Large intestine (tissue), 12 donors: ENCODE data around the gene ZNF92. TPM values are rescaled to one million over a fixed set of nuclear protein-coding genes. Genes with fewer than 3 reads are reported as not detected.
"Not testable (repeated sequence)": the region's sequence is repeated elsewhere in the genome, so short reads cannot be mapped to it uniquely, and the experiment has no call there.

Source experiments
- DNase-seq, 2 donors: peaks; one replicate each; pipeline versions ENCODE4 v3.0.0 to v3.0.0-alpha.2; 2013
- H3K27ac ChIP-seq: one replicate; pipeline ENCODE4 v1.5.1; 2013; ENCODE audit warnings: low read length
- H3K27me3 ChIP-seq: 2 replicates; pipeline ENCODE4 v1.6.1; 2013; ENCODE audit warnings: low read length; ENCODE audit not compliant: control insufficient read depth, insufficient read depth
- H3K36me3 ChIP-seq: 2 replicates; pipeline ENCODE4 v1.6.1; 2013; ENCODE audit warnings: low read length; ENCODE audit not compliant: control insufficient read depth, insufficient read depth
- H3K4me1 ChIP-seq: one replicate; pipeline ENCODE4 v1.6.1; 2013; ENCODE audit warnings: low read length; ENCODE audit not compliant: control insufficient read depth, insufficient read depth
- H3K4me3 ChIP-seq: one replicate; pipeline ENCODE4 v1.5.1; 2013; ENCODE audit warnings: low read length
- H3K9me3 ChIP-seq: one replicate; pipeline ENCODE4 v1.6.1; 2013; ENCODE audit warnings: mild to moderate bottlenecking, low read depth, low read length, moderate library complexity; ENCODE audit not compliant: control insufficient read depth
- WGBS: methylation state at CpG from one replicate; pipeline ENCODE4 v1.1.5; 2013; ENCODE audit warnings: low lambda C conversion rate; ENCODE audit not compliant: insufficient coverage; 5-methylcytosine and 5-hydroxymethylcytosine counted together
- long read RNA-seq, 11 donors: transcript quantifications; one replicate each; lab custom pipeline, GENCODE V29; 2026
- polyA plus RNA-seq: library from polyadenylated mRNA; unstranded; fragments of 120-200 nt; gene quantifications from one replicate; pipeline ENCODE4 v1.2.1, GENCODE V29; 2013

The ZNF92 gene
- polyA plus RNA-seq, result 12.4 TPM
- long read RNA-seq, donor 1, result 0 reads
- long read RNA-seq, donor 2, partial matches to known transcripts, result 0 of 6 reads
- long read RNA-seq, donor 2, other reads (novel, unspliced or antisense), result 0 of 6 reads
- long read RNA-seq, donor 3, transcript ZNF92-201 (4 exons, 3,210 nt), result major isoform, 10 of 15 reads
- long read RNA-seq, donor 3, partial matches to known transcripts, result 0 of 15 reads
- long read RNA-seq, donor 3, other reads (novel, unspliced or antisense), result 0 of 15 reads
- long read RNA-seq, donor 4, result 0 reads
- long read RNA-seq, donor 5, transcript ZNF92-201 (4 exons, 3,210 nt), result major isoform, 7 of 9 reads
- long read RNA-seq, donor 5, partial matches to known transcripts, result 0 of 9 reads
- long read RNA-seq, donor 5, other reads (novel, unspliced or antisense), result 0 of 9 reads
- long read RNA-seq, donor 6, transcript ZNF92-201 (4 exons, 3,210 nt), result major isoform, 7 of 11 reads
- long read RNA-seq, donor 6, partial matches to known transcripts, result 0 of 11 reads
- long read RNA-seq, donor 6, other reads (novel, unspliced or antisense), result 0 of 11 reads
- long read RNA-seq, donor 7, partial matches to known transcripts, result 0 of 2 reads
- long read RNA-seq, donor 7, other reads (novel, unspliced or antisense), result 0 of 2 reads
- long read RNA-seq, donor 8, transcript ZNF92-201 (4 exons, 3,210 nt), result major isoform, 5 of 8 reads
- long read RNA-seq, donor 8, partial matches to known transcripts, result 0 of 8 reads
- long read RNA-seq, donor 8, other reads (novel, unspliced or antisense), result 0 of 8 reads
- long read RNA-seq, donor 9, transcript ZNF92-201 (4 exons, 3,210 nt), result major isoform, 6 of 8 reads
- long read RNA-seq, donor 9, partial matches to known transcripts, result 0 of 8 reads
- long read RNA-seq, donor 9, other reads (novel, unspliced or antisense), result 0 of 8 reads
- long read RNA-seq, donor 10, partial matches to known transcripts, result 0 of 5 reads
- long read RNA-seq, donor 10, other reads (novel, unspliced or antisense), result 0 of 5 reads
- long read RNA-seq, donor 11, partial matches to known transcripts, result 0 of 6 reads
- long read RNA-seq, donor 11, other reads (novel, unspliced or antisense), result 0 of 6 reads

GRCh38 chr7:65373608-65374351 lies at the start of gene ZNF92:
TSS of gene ZNF92 (plus strand) at chr7:65373855. CDS start at chr7:65373998, 143 bp downstream.
- no peaks in the 10 kb centered on the region for H3K36me3 ChIP-seq
- peak within 1 kb of the TSS; percentile 88 for H3K27ac ChIP-seq
- WGBS, result no CpG with 5 or more reads among the region's 44 CpGs
- H3K27me3 ChIP-seq, result no peaks in the 10 kb centered on the region
- H3K4me3 ChIP-seq, result peak within 1 kb of the TSS; percentile 94
- H3K9me3 ChIP-seq, result no peaks in the 10 kb centered on the region
- peak; percentile 95 to 96 for DNase-seq
- peaks cover 5% of the 10 kb centered on the region for H3K4me1 ChIP-seq

- no peak overlapping the region for H3K4me3 ChIP-seq
- 100% methylated on average over 1 of the region's 5 CpGs for WGBS
- H3K36me3 ChIP-seq, result no peaks in the 10 kb centered on the region
- H3K9me3 ChIP-seq, result no peaks in the 10 kb centered on the region
- H3K27me3 ChIP-seq, result no peaks in the 10 kb centered on the region
- no peak for DNase-seq
- H3K4me1 ChIP-seq, result no peaks in the 10 kb centered on the region
- no peak overlapping the region for H3K27ac ChIP-seq
Measured at GRCh38 chr7:65325793-65326432, 47.7 kb upstream of the ZNF92 start.

GRCh38 chr7:65338346-65338745 lies 35.3 kb upstream of the ZNF92 start:
- Histone ChIP-seq H3K36me3 (no peaks in the 10 kb centered on the region), H3K27ac (no peak overlapping the region), H3K4me1 (peaks cover 5% of the 10 kb centered on the region), H3K9me3 (no peaks in the 10 kb centered on the region), H3K27me3 (no peaks in the 10 kb centered on the region), H3K4me3 (no peak overlapping the region)
- no peak for DNase-seq
- no CpG with 5 or more reads among the region's 2 CpGs for WGBS

- Histone ChIP-seq H3K9me3 (no peaks in the 10 kb centered on the region), H3K36me3 (no peaks in the 10 kb centered on the region), H3K27ac (no peak overlapping the region), H3K4me3 (no peak overlapping the region), H3K4me1 (peaks cover 5% of the 10 kb centered on the region), H3K27me3 (no peaks in the 10 kb centered on the region)
- no CpG with 5 or more reads among the region's 3 CpGs for WGBS
- no peak for DNase-seq
Measured at GRCh38 chr7:65339257-65339656, 34.4 kb upstream of the ZNF92 start.

- peaks cover 5% of the 10 kb centered on the region for H3K4me1 ChIP-seq
- H3K4me3 ChIP-seq, result no peak overlapping the region
- DNase-seq, result peak; percentile 35 to 64
- H3K27me3 ChIP-seq, result no peaks in the 10 kb centered on the region
- H3K9me3 ChIP-seq, result no peaks in the 10 kb centered on the region
- peak overlapping the region; percentile 16 for H3K27ac ChIP-seq
- no peaks in the 10 kb centered on the region for H3K36me3 ChIP-seq
- WGBS, result 41% methylated on average over 2 of the region's 4 CpGs
Measured at GRCh38 chr7:65342723-65343629, 30.7 kb upstream of the ZNF92 start.

GRCh38 chr7:65344541-65344940 lies 29.1 kb upstream of the ZNF92 start:
- H3K36me3 ChIP-seq, DNase-seq, H3K9me3 ChIP-seq, H3K27me3 ChIP-seq, H3K4me3 ChIP-seq, H3K27ac ChIP-seq, H3K4me1 ChIP-seq: not testable (repeated sequence)
- no CpG with 5 or more reads among the region's 4 CpGs for WGBS

- H3K36me3 ChIP-seq, result no peaks in the 10 kb centered on the region
- no peak overlapping the region for H3K4me3 ChIP-seq
- no peak overlapping the region for H3K27ac ChIP-seq
- no peaks in the 10 kb centered on the region for H3K4me1 ChIP-seq
- H3K27me3 ChIP-seq, result no peaks in the 10 kb centered on the region
- H3K9me3 ChIP-seq, result no peaks in the 10 kb centered on the region
- whole genome bisulfite sequencing, result no CpG with 5 or more reads among the region's 4 CpGs
- no peak for DNase-seq
Measured at GRCh38 chr7:65354263-65354662, 19.4 kb upstream of the ZNF92 start.

GRCh38 chr7:65369843-65370242 lies 3.8 kb upstream of the ZNF92 start:
- no peak overlapping the region for H3K27ac ChIP-seq
- H3K4me1 ChIP-seq, result peaks cover 5% of the 10 kb centered on the region
- DNase-seq, result no peak
- no peaks in the 10 kb centered on the region for H3K36me3 ChIP-seq
- 100% methylated on average over 1 of the region's 3 CpGs for WGBS
- no peaks in the 10 kb centered on the region for H3K27me3 ChIP-seq
- no peak overlapping the region for H3K4me3 ChIP-seq
- no peaks in the 10 kb centered on the region for H3K9me3 ChIP-seq

- Histone ChIP-seq H3K27me3 (no peaks in the 10 kb centered on the region), H3K4me3 (no peak overlapping the region), H3K9me3 (no peaks in the 10 kb centered on the region), H3K4me1 (peaks cover 5% of the 10 kb centered on the region), H3K27ac (no peak overlapping the region), H3K36me3 (no peaks in the 10 kb centered on the region)
- peak in 1 of 2 donors; percentile 49 for DNase-seq
- WGBS, result no CpG with 5 or more reads among the region's 5 CpGs
Measured at GRCh38 chr7:65371468-65371867, 2.2 kb upstream of the ZNF92 start.
